Activated CD8-positive, alpha-beta memory T cell treated with anti-CD3 and anti-CD28 coated beads, Interleukin-2, amount 10 ng/mL, durations not matched to agents 7 days and 5 days (primary cell): ENCODE measurements around the gene ETNK1. TPM values are rescaled to one million over a fixed set of nuclear protein-coding genes. Genes with fewer than 3 reads are reported as not detected.
"Not testable (repeated sequence)": the region's sequence is repeated elsewhere in the genome, so short reads cannot be mapped to it uniquely, and the experiment has no call there.

Experiments
- ATAC-seq: fragments of 150-1000 bp; cut with Tn5 transposase; one replicate; pipeline ENCODE4 v1.10.0; 2021; ENCODE audit warnings: moderate library complexity
- CTCF ChIA-PET: fragments of 350-600 bp; sonication (Branson Sonifier 250); formaldehyde crosslinking; loops from one replicate; lab custom pipeline; 2021; ENCODE audit warnings: antibody characterized with exemption; lab: Charles Lee
- DNase-seq: peaks from one replicate; pipeline ENCODE4 v3.0.0-alpha.2; 2020
- H3K27ac Mint-ChIP-seq: one replicate; pipeline ENCODE4 v1.8.0; 2021; ENCODE audit warnings: mild to moderate bottlenecking, mixed read lengths
- H3K27me3 Mint-ChIP-seq: one replicate; pipeline ENCODE4 v1.8.0; 2021; ENCODE audit warnings: mixed read lengths
- H3K36me3 Mint-ChIP-seq: one replicate; pipeline ENCODE4 v1.8.0; 2021; ENCODE audit warnings: mild to moderate bottlenecking, mixed read lengths
- H3K4me1 Mint-ChIP-seq: one replicate; pipeline ENCODE4 v1.8.0; 2021; ENCODE audit warnings: mixed read lengths
- H3K4me3 Mint-ChIP-seq: one replicate; pipeline ENCODE4 v1.8.0; 2021; ENCODE audit warnings: mild to moderate bottlenecking, moderate library complexity, mixed read lengths
- H3K9me3 Mint-ChIP-seq: one replicate; pipeline ENCODE4 v1.8.0; 2022; ENCODE audit warnings: low read depth, mixed read lengths
- total RNA-seq, 2 experiments: library from RNA; stranded (reverse); gene quantifications; one replicate each; pipeline ENCODE4 v1.2.3, GENCODE V29; 2021

ETNK1 gene
- total RNA-seq, 2 experiments from 2014 or later, result 77.7 to 83.1 TPM

GRCh38 chr12:22683131-22683530 is 58.2 kb downstream of the ETNK1 start:
- Mint-ChIP-seq H3K4me3 (no peak overlapping the region), H3K4me1 (peaks cover 20% of the 10 kb centered on the region), H3K9me3 (peaks cover 6% of the 10 kb centered on the region), H3K27me3 (no peaks in the 10 kb centered on the region), H3K36me3 (peaks cover 47% of the 10 kb centered on the region), H3K27ac (no peak overlapping the region)
- CTCF ChIA-PET, result interaction anchor here (0.5 to 1.3 kb wide), 3 partner anchors 12 to 262 kb away, joined by 3 to 5 read pairs (median 3); no protein-coding TSS in a partner anchor
- DNase-seq, result no peak
- ATAC-seq, result no peak

DNA sequence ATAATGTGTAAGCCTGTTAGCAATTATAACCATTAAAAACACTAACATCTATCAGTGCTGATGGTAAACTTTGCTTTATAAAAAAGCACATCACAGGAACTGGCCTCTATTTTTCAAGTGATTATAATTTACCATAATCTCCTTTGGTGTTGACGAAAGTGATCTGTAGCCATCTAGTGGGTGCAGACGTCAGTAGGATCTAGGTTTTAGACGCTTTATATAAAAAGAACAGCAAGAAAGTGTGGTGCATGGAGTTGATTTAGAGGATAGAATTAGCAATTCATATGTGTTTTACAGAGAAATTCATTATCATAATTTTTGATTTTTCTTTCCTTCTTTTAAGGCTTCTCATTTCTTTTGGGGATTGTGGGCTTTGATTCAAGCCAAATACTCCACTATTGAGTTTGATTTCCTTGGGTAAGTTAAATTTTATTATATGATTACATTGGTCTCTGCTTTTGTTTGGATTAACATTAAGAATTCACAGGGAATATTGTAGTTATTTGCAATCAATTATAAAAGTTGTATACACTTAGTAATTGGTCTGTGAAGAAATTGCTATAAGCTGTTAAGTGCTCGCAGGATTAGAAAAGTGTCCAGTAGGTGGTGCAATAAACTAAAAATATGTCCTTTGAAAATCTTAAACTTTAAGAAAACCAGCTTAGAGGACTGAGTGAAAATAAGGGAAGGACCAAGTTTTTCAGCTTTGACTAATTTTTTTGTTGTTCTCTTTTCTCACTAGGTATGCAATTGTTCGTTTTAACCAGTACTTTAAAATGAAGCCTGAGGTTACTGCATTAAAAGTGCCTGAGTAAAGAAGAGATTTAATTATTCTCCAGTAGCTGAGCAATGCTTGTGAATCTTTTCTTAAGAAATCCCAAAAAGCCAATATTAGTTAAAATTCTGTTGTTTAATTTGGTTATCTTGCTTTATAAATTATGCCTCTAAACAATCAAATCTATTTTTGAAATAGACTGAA is 59.5 kb downstream of the ETNK1 start:
- no peak for DNase-seq
- CTCF ChIA-PET, result interaction anchor here (0.8 to 1.3 kb wide), 10 partner anchors 8 to 158 kb away, joined by 3 to 4 read pairs (median 3); no protein-coding TSS in a partner anchor

GRCh38 chr12:22686193-22686592 is 61.2 kb downstream of the ETNK1 start:
- H3K36me3 Mint-ChIP-seq, result peaks cover 29% of the 10 kb centered on the region
- ATAC-seq (no peak), DNase-seq (no peak)
- CTCF ChIA-PET, result interaction anchor here (0.8 kb wide), 1 partner anchor 75 kb away, joined by 9 read pairs; no protein-coding TSS in a partner anchor
- H3K27ac Mint-ChIP-seq, result no peak overlapping the region
- peaks cover 20% of the 10 kb centered on the region for H3K4me1 Mint-ChIP-seq
- H3K4me3 Mint-ChIP-seq, result no peak overlapping the region
- no peaks in the 10 kb centered on the region for H3K27me3 Mint-ChIP-seq
- H3K9me3 Mint-ChIP-seq, result peaks cover 6% of the 10 kb centered on the region

More for the DNA sequence above, 59.5 kb downstream of the ETNK1 start:
- ATAC-seq, result peak; percentile 51
- Mint-ChIP-seq H3K36me3 (peaks cover 35% of the 10 kb centered on the region), H3K4me3 (no peak overlapping the region), H3K9me3 (peaks cover 6% of the 10 kb centered on the region), H3K4me1 (peaks cover 20% of the 10 kb centered on the region), H3K27me3 (no peaks in the 10 kb centered on the region), H3K27ac (no peak overlapping the region)

DNA sequence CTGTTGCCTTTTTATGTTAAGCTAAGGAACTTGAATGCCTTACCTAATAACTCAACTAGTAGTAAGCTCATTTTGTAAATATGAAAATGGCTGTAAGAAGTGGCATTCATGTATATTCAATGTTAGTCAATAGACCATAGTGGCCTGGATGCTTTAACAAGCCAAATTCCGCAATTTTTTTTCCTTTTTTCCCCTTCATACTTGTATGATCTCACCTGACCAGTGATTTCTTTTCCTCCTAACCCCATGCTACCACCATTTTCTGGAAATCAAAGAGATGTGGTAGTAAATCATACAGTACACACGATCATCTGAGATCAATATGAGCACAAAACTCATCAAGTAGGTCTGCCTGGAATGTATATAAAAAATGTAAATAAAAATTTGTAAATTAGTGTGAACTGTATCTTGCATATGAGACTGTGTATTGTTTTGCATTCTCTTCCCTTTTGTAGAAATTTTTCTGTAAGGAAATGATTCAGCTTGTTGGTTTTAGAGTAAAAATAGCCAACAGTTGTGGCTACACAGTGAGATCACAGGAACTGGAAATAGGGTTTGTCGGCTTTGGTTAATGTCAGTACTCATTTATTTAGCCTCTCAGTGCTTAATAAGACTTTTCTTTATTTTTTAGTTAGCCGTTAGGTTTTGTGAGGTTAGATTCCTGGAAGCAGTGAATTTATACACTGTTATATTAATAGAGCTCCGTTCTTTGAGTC is 62.5 kb downstream of the ETNK1 start:
- Mint-ChIP-seq H3K27me3 (no peaks in the 10 kb centered on the region), H3K4me1 (peaks cover 27% of the 10 kb centered on the region), H3K36me3 (peaks cover 40% of the 10 kb centered on the region), H3K27ac (peak overlapping the region; percentile 86), H3K9me3 (peaks cover 6% of the 10 kb centered on the region), H3K4me3 (peak overlapping the region; percentile 4)
- peak; percentile 56 for DNase-seq
- CTCF ChIA-PET, result interaction anchor here (0.9 to 1.7 kb wide), 3 partner anchors 59 to 169 kb away, joined by 3 to 5 read pairs (median 3); partner anchors contain the start of gene ETNK1
- ATAC-seq, result peak; percentile 88

- Mint-ChIP-seq H3K4me3 (no peak overlapping the region), H3K9me3 (peaks cover 6% of the 10 kb centered on the region), H3K4me1 (peaks cover 25% of the 10 kb centered on the region), H3K36me3 (peaks cover 38% of the 10 kb centered on the region), H3K27ac (no peak overlapping the region), H3K27me3 (no peaks in the 10 kb centered on the region)
- ATAC-seq (no peak), DNase-seq (no peak)
- CTCF ChIA-PET, result no interaction called here
Measured at GRCh38 chr12:22689876-22690275, 64.9 kb downstream of the ETNK1 start.

DNA sequence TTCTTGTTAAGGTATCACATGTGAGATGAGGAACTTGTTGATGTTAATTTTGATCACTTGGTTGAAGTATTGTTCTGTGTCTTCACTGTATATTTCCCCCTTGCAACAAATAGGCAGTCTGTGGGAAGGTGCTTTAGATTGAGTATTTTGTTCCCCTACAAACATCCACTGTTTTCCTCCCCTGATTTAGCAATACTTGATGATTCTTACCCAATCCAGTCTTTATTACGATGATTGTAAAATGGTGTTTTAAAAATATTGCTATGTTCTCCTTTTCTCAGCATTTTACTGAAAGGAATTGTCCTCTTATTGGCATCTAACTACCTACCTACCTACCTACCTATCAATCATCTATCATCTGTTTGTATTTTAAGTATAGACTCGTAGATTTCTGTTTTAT is 66.3 kb downstream of the ETNK1 start:
- H3K4me3 Mint-ChIP-seq, result no peak overlapping the region
- CTCF ChIA-PET, result no interaction called here
- no peak overlapping the region for H3K27ac Mint-ChIP-seq

GRCh38 chr12:22692467-22692866 is 67.5 kb downstream of the ETNK1 start:
- not testable (repeated sequence) for H3K4me3 Mint-ChIP-seq, H3K9me3 Mint-ChIP-seq, ATAC-seq, DNase-seq, H3K27ac Mint-ChIP-seq
- H3K27me3 Mint-ChIP-seq, result peaks cover 22% of the 10 kb centered on the region
- peaks cover 13% of the 10 kb centered on the region for H3K4me1 Mint-ChIP-seq
- peaks cover 23% of the 10 kb centered on the region for H3K36me3 Mint-ChIP-seq
- CTCF ChIA-PET, result interaction anchor here (0.6 kb wide), 1 partner anchor 8 kb away, joined by 3 read pairs; no protein-coding TSS in a partner anchor

More for the DNA sequence above, 66.3 kb downstream of the ETNK1 start:
- ATAC-seq (no peak), DNase-seq (no peak)
- Mint-ChIP-seq H3K27me3 (peaks cover 11% of the 10 kb centered on the region), H3K9me3 (peaks cover 6% of the 10 kb centered on the region), H3K4me1 (peaks cover 23% of the 10 kb centered on the region), H3K36me3 (peaks cover 33% of the 10 kb centered on the region)

DNA sequence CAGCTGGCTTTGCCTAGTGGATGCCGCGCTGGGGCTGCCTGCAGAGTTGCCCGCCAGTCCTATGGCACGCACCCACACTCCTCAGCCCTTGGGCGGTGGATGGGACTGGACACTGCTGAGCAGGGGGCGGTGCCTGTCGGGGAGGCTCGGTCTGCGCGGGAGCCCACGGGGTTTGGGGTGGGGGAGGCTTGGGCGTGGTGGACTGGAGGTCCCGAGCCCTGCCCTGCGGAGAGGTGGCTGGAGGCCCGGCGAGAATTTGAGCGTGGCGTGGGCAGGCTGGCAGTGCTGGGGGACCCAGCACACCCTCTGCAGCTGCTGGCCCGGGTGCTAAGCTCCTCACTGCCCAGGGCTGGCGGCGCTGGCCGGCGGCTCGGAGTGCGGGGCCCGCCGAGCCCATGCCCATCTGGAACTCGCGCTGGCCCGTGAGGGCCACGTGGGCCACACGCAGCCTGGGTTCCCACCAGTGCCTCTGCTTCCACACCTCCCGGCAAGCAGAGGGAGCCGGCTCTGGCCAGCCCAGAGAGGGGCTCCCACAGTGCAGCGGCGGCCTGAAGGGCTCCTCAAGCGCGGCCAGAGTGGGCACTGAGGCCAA is 68.1 kb downstream of the ETNK1 start:
- Mint-ChIP-seq H3K4me3 (no peak overlapping the region), H3K27ac (no peak overlapping the region), H3K36me3 (peaks cover 19% of the 10 kb centered on the region), H3K4me1 (peaks cover 9% of the 10 kb centered on the region), H3K27me3 (peaks cover 22% of the 10 kb centered on the region), H3K9me3 (no peaks in the 10 kb centered on the region)
- DNase-seq, result no peak
- CTCF ChIA-PET, result interaction anchor here (0.6 kb wide), 1 partner anchor 8 kb away, joined by 3 read pairs; no protein-coding TSS in a partner anchor
- ATAC-seq, result no peak

DNA sequence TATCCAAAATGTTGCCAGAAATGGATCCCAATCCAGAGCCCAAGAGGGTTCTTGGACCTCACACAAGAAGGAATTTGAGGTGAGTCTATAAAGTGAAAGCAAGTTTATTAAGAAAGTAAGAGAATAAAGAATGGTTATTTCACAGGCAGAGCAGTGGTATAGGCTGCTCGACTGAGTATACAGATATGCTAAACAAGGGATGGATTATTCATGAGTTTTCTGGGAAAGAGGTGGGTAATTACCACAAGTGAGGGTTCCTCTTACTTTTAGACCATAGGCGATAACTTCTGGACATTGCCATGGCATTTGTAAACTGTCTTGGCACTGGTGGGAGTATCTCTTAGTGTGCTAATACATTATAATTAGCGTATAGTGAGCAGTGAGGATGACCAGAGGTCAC is 73.6 kb downstream of the ETNK1 start:
- peaks cover 3% of the 10 kb centered on the region for H3K4me1 Mint-ChIP-seq
- H3K27ac Mint-ChIP-seq, result no peak overlapping the region
- no peak overlapping the region for H3K4me3 Mint-ChIP-seq
- peaks cover under 1% of the 10 kb centered on the region for H3K36me3 Mint-ChIP-seq
- H3K9me3 Mint-ChIP-seq, result no peaks in the 10 kb centered on the region
- CTCF ChIA-PET, result interaction anchor here (1.5 kb wide), 1 partner anchor 14 kb away, joined by 3 read pairs; no protein-coding TSS in a partner anchor
- DNase-seq (no peak), ATAC-seq (no peak)
- peaks cover 26% of the 10 kb centered on the region for H3K27me3 Mint-ChIP-seq

GRCh38 chr12:22699705-22700104 is 74.7 kb downstream of the ETNK1 start:
- H3K4me3 Mint-ChIP-seq, H3K9me3 Mint-ChIP-seq, DNase-seq, H3K27ac Mint-ChIP-seq, ATAC-seq, H3K4me1 Mint-ChIP-seq, H3K36me3 Mint-ChIP-seq: not testable (repeated sequence)
- peaks cover 26% of the 10 kb centered on the region for H3K27me3 Mint-ChIP-seq
- CTCF ChIA-PET, result interaction anchor here (1.5 kb wide), 1 partner anchor 15 kb away, joined by 3 read pairs; no protein-coding TSS in a partner anchor

- H3K4me1 Mint-ChIP-seq, result peaks cover 3% of the 10 kb centered on the region
- DNase-seq, result no peak
- H3K27ac Mint-ChIP-seq, result no peak overlapping the region
- no peaks in the 10 kb centered on the region for H3K36me3 Mint-ChIP-seq
- H3K4me3 Mint-ChIP-seq, result no peak overlapping the region
- CTCF ChIA-PET, result interaction anchor here (1.5 kb wide), 1 partner anchor 16 kb away, joined by 3 read pairs; no protein-coding TSS in a partner anchor
- H3K9me3 Mint-ChIP-seq, result no peaks in the 10 kb centered on the region
- ATAC-seq, result no peak
- peaks cover 26% of the 10 kb centered on the region for H3K27me3 Mint-ChIP-seq
Measured at GRCh38 chr12:22700106-22700505, 75.1 kb downstream of the ETNK1 start.

- H3K9me3 Mint-ChIP-seq, H3K4me3 Mint-ChIP-seq, H3K36me3 Mint-ChIP-seq, H3K4me1 Mint-ChIP-seq, DNase-seq, CTCF ChIA-PET, H3K27ac Mint-ChIP-seq, ATAC-seq: not testable (repeated sequence)
- peaks cover 20% of the 10 kb centered on the region for H3K27me3 Mint-ChIP-seq
Measured at GRCh38 chr12:22701216-22701809, 76.3 kb downstream of the ETNK1 start.
